Activated naive CD4-positive, alpha-beta T cell (primary cell): ENCODE data around the gene RNF111.
"Not testable (repeated sequence)": the region's sequence is repeated elsewhere in the genome, so short reads cannot be mapped to it uniquely, and the experiment has no call there.

Source experiments
- DNase-seq, 4 experiments: peaks; one replicate each; lab custom pipeline; 2025; lab: John Stamatoyannopoulos, UW

RNF111 gene

DNA sequence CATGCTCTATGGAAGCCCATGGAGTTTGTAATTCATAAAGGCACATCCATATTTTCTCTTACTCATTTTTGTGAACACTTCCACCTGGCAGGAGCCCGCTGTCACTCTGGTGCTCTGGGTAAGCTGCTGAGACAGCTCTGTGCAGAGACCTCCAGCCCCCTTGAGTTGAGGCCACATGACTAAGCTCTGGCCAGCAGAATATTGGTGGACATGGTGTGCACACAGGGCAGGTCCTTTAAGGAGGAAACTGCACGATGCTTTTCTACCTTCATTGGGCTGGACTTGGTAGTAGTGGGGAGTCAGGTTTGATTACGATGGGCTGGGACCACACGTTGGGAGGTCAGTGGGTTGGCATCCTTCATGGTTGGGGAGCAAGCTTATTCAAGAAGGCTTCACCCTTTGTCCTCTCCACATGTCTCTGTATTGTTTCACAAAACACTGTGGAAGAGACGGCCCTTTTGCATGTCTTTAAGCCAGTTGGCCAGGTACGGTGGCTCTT, 146.5 kb downstream of the RNF111 start:
- DNase-seq: no peak

DNA sequence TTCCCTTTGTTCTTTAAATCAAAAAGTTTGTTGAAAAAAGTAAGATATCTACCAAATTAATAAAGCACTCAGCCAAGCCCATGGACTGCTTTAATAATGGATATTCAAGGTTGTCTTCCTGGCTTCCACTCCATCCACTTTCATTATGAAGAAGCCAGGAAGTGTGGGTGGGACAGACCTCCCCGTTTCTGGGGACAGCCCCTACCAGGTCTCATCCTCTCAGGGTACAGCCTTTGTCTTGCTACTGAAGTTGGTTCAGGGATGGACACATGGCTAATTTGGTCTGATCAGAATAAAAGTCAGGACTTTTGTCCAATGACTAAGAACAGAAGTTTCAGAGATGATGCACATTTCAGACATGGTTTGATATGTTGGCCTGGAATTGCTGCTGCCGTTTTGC, 150.1 kb downstream of the RNF111 start:
- DNase-seq: no peak

- DNase-seq: peak in 2 of 4 experiments; percentile 19 to 45
These were observed 150.8 kb downstream of the RNF111 start for GRCh38 chr15:59138243-59138642.

GRCh38 chr15:59140422-59141226, 153.2 kb downstream of the RNF111 start:
- no peak for DNase-seq

- DNase-seq: no peak
These were observed 155.8 kb downstream of the RNF111 start for GRCh38 chr15:59143281-59143680.

- not testable (repeated sequence) for DNase-seq
These were observed 157.1 kb downstream of the RNF111 start for GRCh38 chr15:59144594-59144993.
